Tibial artery (tissue), 4 donors: ENCODE results near the gene RAB4A.

Experiments
- DNase-seq, 2 donors: peaks; one replicate each; pipeline ENCODE4 v3.0.0-alpha.2; 2019
- H3K27ac ChIP-seq, 2 donors: fragments of 200-600 bp; sonication (generic) in 1 of 2; 1 replicate in 1 of 2; 2 replicates in 1 of 2; pipeline ENCODE4 v1.5.1; 2018 to 2019; ENCODE audit warnings: mild to moderate bottlenecking in 1 of 2
- H3K27me3 ChIP-seq, 2 donors: fragments of 200-600 bp; sonication (generic) in 1 of 2; one replicate each; pipeline versions ENCODE4 v1.5.1 to v1.6.0; 2016 to 2019
- H3K36me3 ChIP-seq, 3 donors: fragments of 200-600 bp; sonication (generic) in 2 of 3; one replicate each; pipeline ENCODE4 v1.5.1; 2016 to 2019; ENCODE audit warnings: mild to moderate bottlenecking in 2 of 3
- H3K4me1 ChIP-seq, 4 donors: fragments of 200-600 bp; sonication (generic) in 2 of 4; 1 replicate in 3 of 4; 2 replicates in 1 of 4; pipeline ENCODE4 v1.5.1; 2016 to 2019
- H3K4me3 ChIP-seq, 2 donors: fragments of 200-600 bp; sonication (generic) in 1 of 2; 1 replicate in 1 of 2; 2 replicates in 1 of 2; pipeline ENCODE4 v1.5.1; 2018 to 2019; ENCODE audit warnings: mild to moderate bottlenecking in 2 of 2
- H3K9me3 ChIP-seq, 3 donors: fragments of 200-600 bp; sonication (generic) in 1 of 3; one replicate each; pipeline ENCODE4 v1.5.1; 2016 to 2019
- intact Hi-C: fragments of 100-400 bp; cut with DNase I; formaldehyde crosslinking; loops from one replicate; pipeline ENCODE4 v1.15.0; 2023; ENCODE audit warnings: low total_unique reads
- TF ChIP-seq, protein P1 (sequence below), 2 experiments: fragments of 200-600 bp in 1 of 2; fragments of 450-650 bp in 1 of 2; IDR thresholded peaks; one replicate each; pipeline ENCODE4 v1.5.1; 2017 to 2019; ENCODE audit warnings: antibody characterized with exemption in 2 of 2, mild to moderate bottlenecking in 1 of 2, moderate library complexity in 1 of 2

The RAB4A gene

DNA sequence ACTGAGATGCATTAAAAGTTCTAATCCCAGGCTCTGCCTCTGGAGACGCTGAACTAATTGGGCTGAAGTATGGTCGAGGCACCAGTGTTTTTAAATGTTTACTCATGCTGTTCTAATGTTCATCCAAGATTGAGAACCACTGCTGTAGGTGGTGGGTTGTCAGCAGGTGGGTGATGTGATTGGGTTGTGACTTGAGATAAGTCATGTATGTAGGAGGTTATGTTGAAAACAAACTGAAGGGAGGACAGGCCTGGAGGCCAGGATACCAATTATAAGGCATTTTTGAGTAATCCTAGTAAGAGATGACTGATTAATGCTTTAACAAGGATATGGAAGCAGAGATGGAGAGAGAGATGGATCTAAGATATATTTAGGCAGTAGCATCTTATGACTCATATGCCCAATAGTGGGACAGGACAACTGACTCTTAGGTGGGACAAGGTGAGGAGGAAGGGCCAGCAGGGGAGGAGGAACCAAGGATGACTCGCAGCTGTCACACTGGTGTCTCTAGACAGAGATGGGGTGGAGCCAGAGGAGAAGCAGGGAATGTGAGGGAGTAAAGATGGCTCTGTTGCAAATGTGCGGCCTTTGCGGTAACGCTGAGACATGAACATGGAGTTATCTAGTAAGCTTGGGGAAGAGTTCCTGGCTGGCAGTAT lies 29.3 kb downstream of the RAB4A start:
- Histone ChIP-seq H3K4me3 (no peak overlapping the region), H3K36me3 (peaks cover 40 to 72% (median 45%) of the 10 kb centered on the region in 3 donors), H3K27ac (no peak overlapping the region), H3K9me3 (no peaks in the 10 kb centered on the region), H3K27me3 (no peaks in the 10 kb centered on the region), H3K4me1 (peaks cover 0 to 8% (median 0%) of the 10 kb centered on the region in 4 donors)
- DNase-seq, result no peak
- intact Hi-C loops, result no loop called here
- TF ChIP-seq, protein P1, sequence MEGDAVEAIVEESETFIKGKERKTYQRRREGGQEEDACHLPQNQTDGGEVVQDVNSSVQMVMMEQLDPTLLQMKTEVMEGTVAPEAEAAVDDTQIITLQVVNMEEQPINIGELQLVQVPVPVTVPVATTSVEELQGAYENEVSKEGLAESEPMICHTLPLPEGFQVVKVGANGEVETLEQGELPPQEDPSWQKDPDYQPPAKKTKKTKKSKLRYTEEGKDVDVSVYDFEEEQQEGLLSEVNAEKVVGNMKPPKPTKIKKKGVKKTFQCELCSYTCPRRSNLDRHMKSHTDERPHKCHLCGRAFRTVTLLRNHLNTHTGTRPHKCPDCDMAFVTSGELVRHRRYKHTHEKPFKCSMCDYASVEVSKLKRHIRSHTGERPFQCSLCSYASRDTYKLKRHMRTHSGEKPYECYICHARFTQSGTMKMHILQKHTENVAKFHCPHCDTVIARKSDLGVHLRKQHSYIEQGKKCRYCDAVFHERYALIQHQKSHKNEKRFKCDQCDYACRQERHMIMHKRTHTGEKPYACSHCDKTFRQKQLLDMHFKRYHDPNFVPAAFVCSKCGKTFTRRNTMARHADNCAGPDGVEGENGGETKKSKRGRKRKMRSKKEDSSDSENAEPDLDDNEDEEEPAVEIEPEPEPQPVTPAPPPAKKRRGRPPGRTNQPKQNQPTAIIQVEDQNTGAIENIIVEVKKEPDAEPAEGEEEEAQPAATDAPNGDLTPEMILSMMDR (IDR thresholded peaks at IDR 0.05), result no peak

DNA sequence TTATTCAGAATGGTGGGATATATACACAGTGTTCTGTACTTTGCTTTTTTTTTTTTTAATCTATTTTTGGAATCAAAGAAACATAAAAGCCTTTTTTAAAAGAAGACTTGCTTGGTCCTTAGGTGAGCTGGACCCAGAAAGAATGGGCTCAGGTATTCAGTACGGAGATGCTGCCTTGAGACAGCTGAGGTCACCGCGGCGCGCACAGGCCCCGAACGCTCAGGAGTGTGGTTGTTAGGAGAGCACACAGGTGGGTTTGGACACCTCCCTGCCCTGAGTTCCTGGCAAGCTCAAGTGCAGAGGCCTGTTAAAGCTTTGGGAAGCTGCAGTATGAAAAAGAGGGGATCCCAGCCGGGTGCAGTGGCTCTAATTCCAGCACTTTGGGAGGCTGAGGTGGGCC lies 31.8 kb downstream of the RAB4A start:
- no peak for DNase-seq
- peaks cover 0 to 8% (median 0%) of the 10 kb centered on the region in 4 donors for H3K4me1 ChIP-seq
- no peak overlapping the region for H3K27ac ChIP-seq
- no peaks in the 10 kb centered on the region for H3K27me3 ChIP-seq
- H3K36me3 ChIP-seq, result peaks cover 47 to 64% (median 47%) of the 10 kb centered on the region in 3 donors
- no peak overlapping the region for H3K4me3 ChIP-seq
- intact Hi-C loops, result no loop called here
- TF ChIP-seq, protein P1 (IDR thresholded peaks at IDR 0.05), result no peak
- H3K9me3 ChIP-seq, result no peaks in the 10 kb centered on the region

DNA sequence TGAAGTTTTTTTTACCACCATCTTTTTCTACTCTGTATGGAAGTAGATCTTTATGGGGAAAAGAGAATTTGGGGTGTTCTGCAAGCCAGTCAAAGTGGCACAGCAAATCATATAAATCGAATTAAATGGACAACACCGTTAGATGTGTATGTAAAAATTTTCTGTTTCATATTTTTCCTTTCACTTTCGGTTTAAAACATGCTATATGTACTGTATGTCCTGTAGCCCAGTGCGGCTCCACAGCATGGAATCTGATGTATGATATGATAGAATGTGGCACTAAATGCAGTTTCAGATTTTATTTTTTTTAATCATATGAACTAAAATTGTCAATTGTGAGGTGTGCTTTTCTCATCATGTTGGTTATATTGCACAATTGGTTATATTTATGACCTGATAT lies 32.9 kb downstream of the RAB4A start:
- TF ChIP-seq, protein P1 (IDR thresholded peaks at IDR 0.05), result no peak
- peaks cover 38 to 68% (median 51%) of the 10 kb centered on the region in 3 donors for H3K36me3 ChIP-seq
- no peak for DNase-seq

DNA sequence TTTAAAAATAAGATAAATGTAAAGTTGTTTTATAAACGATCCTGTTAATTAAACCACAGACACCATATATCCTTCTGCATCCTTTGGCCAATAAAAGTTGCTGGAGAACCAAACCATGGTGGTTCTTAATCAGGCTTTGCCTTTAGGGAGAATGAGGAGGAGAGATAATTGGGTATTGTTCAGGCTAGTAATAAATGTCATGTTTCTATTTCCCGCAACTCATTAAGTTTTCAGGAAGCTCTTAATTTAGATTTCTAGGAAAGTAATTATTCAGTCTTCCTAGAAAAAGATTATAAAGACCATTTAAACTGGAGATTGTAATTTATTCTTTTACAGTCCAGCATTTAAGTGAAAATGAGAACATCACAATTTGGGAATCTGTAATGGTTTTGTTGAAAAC lies 34.5 kb downstream of the RAB4A start:
- no peak for DNase-seq
- H3K4me3 ChIP-seq, result no peak overlapping the region
- intact Hi-C loops, result no loop called here
- no peaks in the 10 kb centered on the region for H3K27me3 ChIP-seq
- TF ChIP-seq, protein P1 (IDR thresholded peaks at IDR 0.05), result no peak
- H3K36me3 ChIP-seq, result peaks cover 24 to 62% (median 38%) of the 10 kb centered on the region in 3 donors
- no peaks in the 10 kb centered on the region for H3K9me3 ChIP-seq
- peaks cover 0 to 8% (median 0%) of the 10 kb centered on the region in 4 donors for H3K4me1 ChIP-seq
- H3K27ac ChIP-seq, result no peak overlapping the region

More for the DNA sequence above, 32.9 kb downstream of the RAB4A start:
- Histone ChIP-seq H3K27ac (no peak overlapping the region), H3K4me3 (no peak overlapping the region), H3K27me3 (no peaks in the 10 kb centered on the region), H3K9me3 (no peaks in the 10 kb centered on the region), H3K4me1 (peaks cover 0 to 8% (median 0%) of the 10 kb centered on the region in 4 donors)
- intact Hi-C loops, result no loop called here

DNA sequence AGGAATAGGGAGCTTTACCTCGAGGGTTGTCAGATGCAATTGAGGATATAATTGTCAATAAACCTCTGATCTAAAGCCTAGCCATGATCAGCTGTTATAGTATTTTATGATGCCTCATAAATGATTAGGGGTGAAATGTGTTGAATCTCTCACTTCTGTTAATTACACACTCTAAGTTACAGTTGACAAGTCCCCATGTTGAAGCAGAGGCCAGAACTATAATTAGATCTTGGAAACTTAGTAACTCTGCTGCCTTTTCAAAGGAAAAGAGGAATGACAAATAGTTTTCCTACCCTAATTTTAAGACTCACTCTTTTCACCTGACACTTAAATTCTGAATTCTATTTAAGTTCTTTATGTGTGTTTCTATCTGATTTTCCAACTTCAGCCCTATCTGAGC lies 38.2 kb downstream of the RAB4A start:
- Histone ChIP-seq H3K27ac (no peak overlapping the region), H3K36me3 (peaks cover 14 to 51% (median 42%) of the 10 kb centered on the region in 3 donors), H3K4me3 (no peak overlapping the region), H3K4me1 (no peaks in the 10 kb centered on the region), H3K9me3 (no peaks in the 10 kb centered on the region), H3K27me3 (no peaks in the 10 kb centered on the region)
- TF ChIP-seq, protein P1 (IDR thresholded peaks at IDR 0.05), result no peak
- intact Hi-C loops, result no loop called here
- DNase-seq, result no peak
